Measurements from ENCODE around the gene SEMA5B.

Gene SEMA5B

GRCh38 chr3:123004201-123004918, 23.2 kb downstream of the SEMA5B start:
- DNase-seq (ENCODE audit: insufficient read length, low spot score), result no peak
- no peak for TF ChIP-seq SPI1 (IDR thresholded peaks at IDR 0.05; ENCODE audit: low read depth, low read length)
- TF ChIP-seq POU2F2 (IDR thresholded peaks at IDR 0.05; ENCODE audit: low read depth, low read length), result no peak
- TF ChIP-seq POLR2A (IDR thresholded peaks at IDR 0.05; ENCODE audit: low read depth, low read length), result no peak
- TF ChIP-seq TAF1 (IDR thresholded peaks at IDR 0.05; ENCODE audit: low read depth, low read length), result no peak
- TF ChIP-seq POLR2AphosphoS5 (IDR thresholded peaks at IDR 0.05; ENCODE audit: low read depth, low read length), result no peak
- TF ChIP-seq PAX5 (IDR thresholded peaks at IDR 0.05; ENCODE audit: insufficient read depth, low read length, severe bottlenecking), result no peak
- no peak for FAIRE-seq

GRCh38 chr3:123002749-123003497, 24.6 kb downstream of the SEMA5B start:
- FAIRE-seq, result no peak

GRCh38 chr3:123002100-123002748, 25.3 kb downstream of the SEMA5B start:
- FAIRE-seq (no peak), DNase-seq (ENCODE audit: insufficient read length, low spot score) (no peak)
- TF ChIP-seq POU2F2 (IDR thresholded peaks at IDR 0.05; ENCODE audit: low read depth, low read length), result no peak
- TF ChIP-seq PAX5 (IDR thresholded peaks at IDR 0.05; ENCODE audit: insufficient read depth, low read length, severe bottlenecking), result no peak
- TF ChIP-seq SPI1 (IDR thresholded peaks at IDR 0.05; ENCODE audit: low read depth, low read length), result no peak
- no peak for TF ChIP-seq POLR2AphosphoS5 (IDR thresholded peaks at IDR 0.05; ENCODE audit: low read depth, low read length)
- TF ChIP-seq TAF1 (IDR thresholded peaks at IDR 0.05; ENCODE audit: low read depth, low read length), result no peak
- no peak for TF ChIP-seq POLR2A (IDR thresholded peaks at IDR 0.05; ENCODE audit: low read depth, low read length)

More at GRCh38 chr3:123002749-123003497, 24.6 kb downstream of the SEMA5B start:
- TF ChIP-seq POLR2A (IDR thresholded peaks at IDR 0.05; ENCODE audit: low read depth, low read length), result no peak
- TF ChIP-seq POLR2AphosphoS5 (IDR thresholded peaks at IDR 0.05; ENCODE audit: low read depth, low read length), result no peak
- TF ChIP-seq POU2F2 (IDR thresholded peaks at IDR 0.05; ENCODE audit: low read depth, low read length), result no peak
- TF ChIP-seq TAF1 (IDR thresholded peaks at IDR 0.05; ENCODE audit: low read depth, low read length), result no peak
- TF ChIP-seq PAX5 (IDR thresholded peaks at IDR 0.05; ENCODE audit: insufficient read depth, low read length, severe bottlenecking), result no peak
- no peak for TF ChIP-seq SPI1 (IDR thresholded peaks at IDR 0.05; ENCODE audit: low read depth, low read length)
- DNase-seq (ENCODE audit: insufficient read length, low spot score), result no peak

DNA sequence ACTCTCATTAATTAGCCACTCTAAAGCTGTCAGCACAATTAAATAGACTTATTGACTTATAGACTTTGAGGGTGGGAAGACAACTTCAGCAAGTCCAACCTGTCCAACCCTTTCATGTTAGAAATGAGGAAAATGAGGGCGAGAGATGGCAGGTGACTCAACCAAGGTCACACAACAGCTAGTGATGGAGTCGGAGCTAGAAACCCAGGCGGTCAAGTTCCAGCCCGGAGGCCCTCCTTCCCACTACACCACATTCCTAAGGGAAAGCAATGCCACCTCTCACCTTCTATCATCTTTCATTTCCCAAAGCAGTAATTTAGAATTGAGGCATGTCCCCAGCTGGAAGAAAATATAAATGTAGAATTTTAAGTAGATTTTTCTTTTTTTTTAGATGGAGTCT, 28.7 kb downstream of the SEMA5B start:
- no peak for TF ChIP-seq SPI1 (IDR thresholded peaks at IDR 0.05; ENCODE audit: low read depth, low read length)
- no peak for TF ChIP-seq POU2F2 (IDR thresholded peaks at IDR 0.05; ENCODE audit: low read depth, low read length)
- no peak for TF ChIP-seq POLR2AphosphoS5 (IDR thresholded peaks at IDR 0.05; ENCODE audit: low read depth, low read length)
- no peak for TF ChIP-seq PAX5 (IDR thresholded peaks at IDR 0.05; ENCODE audit: insufficient read depth, low read length, severe bottlenecking)
- TF ChIP-seq TAF1 (IDR thresholded peaks at IDR 0.05; ENCODE audit: low read depth, low read length), result no peak
- no peak for TF ChIP-seq POLR2A (IDR thresholded peaks at IDR 0.05; ENCODE audit: low read depth, low read length)
- DNase-seq (ENCODE audit: insufficient read length, low spot score) (no peak), FAIRE-seq (no peak)

DNA sequence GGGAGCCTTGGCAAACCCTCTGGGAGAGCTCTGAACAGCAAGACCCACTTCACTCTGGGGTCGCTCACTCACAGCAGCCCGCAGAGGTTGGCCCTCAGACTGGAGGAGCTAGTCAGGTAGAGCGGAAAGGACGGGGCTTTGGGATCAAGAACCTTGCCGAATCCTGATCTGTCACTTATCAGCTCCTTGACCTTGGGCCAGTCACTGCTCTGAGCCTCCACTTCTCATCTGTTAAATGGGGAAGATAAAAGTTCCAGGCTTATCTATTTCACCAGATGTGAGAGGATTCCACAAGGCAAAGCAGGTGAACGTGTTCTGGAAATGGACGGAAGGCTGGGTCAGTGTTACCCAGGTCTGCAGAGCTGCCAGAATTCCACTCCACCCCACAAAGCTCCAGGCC, 29.4 kb downstream of the SEMA5B start:
- no peak for DNase-seq (ENCODE audit: insufficient read length, low spot score)
- FAIRE-seq, result no peak
- no peak for TF ChIP-seq PAX5 (IDR thresholded peaks at IDR 0.05; ENCODE audit: insufficient read depth, low read length, severe bottlenecking)
- no peak for TF ChIP-seq POLR2A (IDR thresholded peaks at IDR 0.05; ENCODE audit: low read depth, low read length)
- no peak for TF ChIP-seq TAF1 (IDR thresholded peaks at IDR 0.05; ENCODE audit: low read depth, low read length)
- TF ChIP-seq SPI1 (IDR thresholded peaks at IDR 0.05; ENCODE audit: low read depth, low read length), result no peak
- no peak for TF ChIP-seq POU2F2 (IDR thresholded peaks at IDR 0.05; ENCODE audit: low read depth, low read length)
- no peak for TF ChIP-seq POLR2AphosphoS5 (IDR thresholded peaks at IDR 0.05; ENCODE audit: low read depth, low read length)

- no peak for DNase-seq (ENCODE audit: insufficient read length, low spot score)
- FAIRE-seq, result no peak
- no peak for TF ChIP-seq POLR2A (IDR thresholded peaks at IDR 0.05; ENCODE audit: low read depth, low read length)
- no peak for TF ChIP-seq TAF1 (IDR thresholded peaks at IDR 0.05; ENCODE audit: low read depth, low read length)
- no peak for TF ChIP-seq POU2F2 (IDR thresholded peaks at IDR 0.05; ENCODE audit: low read depth, low read length)
- TF ChIP-seq PAX5 (IDR thresholded peaks at IDR 0.05; ENCODE audit: insufficient read depth, low read length, severe bottlenecking), result no peak
- TF ChIP-seq POLR2AphosphoS5 (IDR thresholded peaks at IDR 0.05; ENCODE audit: low read depth, low read length), result no peak
- no peak for TF ChIP-seq SPI1 (IDR thresholded peaks at IDR 0.05; ENCODE audit: low read depth, low read length)
These were observed 31.5 kb downstream of the SEMA5B start for GRCh38 chr3:122996038-122996580.

GRCh38 chr3:122994954-122995353, 32.6 kb downstream of the SEMA5B start:
- no peak for FAIRE-seq
- no peak for TF ChIP-seq PAX5 (IDR thresholded peaks at IDR 0.05; ENCODE audit: insufficient read depth, low read length, severe bottlenecking)
- no peak for TF ChIP-seq POLR2A (IDR thresholded peaks at IDR 0.05; ENCODE audit: low read depth, low read length)
- no peak for TF ChIP-seq POLR2AphosphoS5 (IDR thresholded peaks at IDR 0.05; ENCODE audit: low read depth, low read length)
- TF ChIP-seq TAF1 (IDR thresholded peaks at IDR 0.05; ENCODE audit: low read depth, low read length), result no peak
- no peak for TF ChIP-seq SPI1 (IDR thresholded peaks at IDR 0.05; ENCODE audit: low read depth, low read length)
- TF ChIP-seq POU2F2 (IDR thresholded peaks at IDR 0.05; ENCODE audit: low read depth, low read length), result no peak
- DNase-seq (ENCODE audit: insufficient read length, low spot score), result no peak

- DNase-seq (ENCODE audit: insufficient read length, low spot score) (no peak), FAIRE-seq (no peak)
- no peak for TF ChIP-seq POLR2AphosphoS5 (IDR thresholded peaks at IDR 0.05; ENCODE audit: low read depth, low read length)
- TF ChIP-seq SPI1 (IDR thresholded peaks at IDR 0.05; ENCODE audit: low read depth, low read length), result no peak
- TF ChIP-seq PAX5 (IDR thresholded peaks at IDR 0.05; ENCODE audit: insufficient read depth, low read length, severe bottlenecking), result no peak
- TF ChIP-seq POLR2A (IDR thresholded peaks at IDR 0.05; ENCODE audit: low read depth, low read length), result no peak
- no peak for TF ChIP-seq POU2F2 (IDR thresholded peaks at IDR 0.05; ENCODE audit: low read depth, low read length)
- TF ChIP-seq TAF1 (IDR thresholded peaks at IDR 0.05; ENCODE audit: low read depth, low read length), result no peak
These were observed 34.2 kb downstream of the SEMA5B start for GRCh38 chr3:122993124-122993978.
